ENCODE measurements around the gene TBC1D22A. TPM values are rescaled to one million over a fixed set of nuclear protein-coding genes. Genes with fewer than 3 reads are reported as not detected.

Gene TBC1D22A
- polyA plus RNA-seq, 1 donor (not counting 4 experiments of a cell fraction or from before 2014, with no cell fraction given), result 20.9 TPM

GRCh38 chr22:47159592-47159991, 397.1 kb downstream of the TBC1D22A start:
- peak; percentile 81 for FAIRE-seq
- no peak overlapping the region for H2AFZ ChIP-seq (ENCODE audit: control insufficient read depth, low read length)
- no peaks in the 10 kb centered on the region for H3K4me1 ChIP-seq (ENCODE audit: control insufficient read depth, extremely low read depth, insufficient read depth, low read length)
- H3K9me3 ChIP-seq (ENCODE audit: control insufficient read depth, low read depth, low read length), result no peaks in the 10 kb centered on the region
- dilution Hi-C loops (cut with MboI; ENCODE audit: extremely low pct_ligation_motif_present, low sequenced_read_pairs), result no loop called here
- H3K4me3 ChIP-seq (ENCODE audit: control insufficient read depth in 2 of 3, extremely low read depth in 1 of 3, insufficient read depth in 2 of 3, low read depth in 1 of 3, low read length in 3 of 3), result no peak overlapping the region
- no peak for DNase-seq (ENCODE audit: low read depth, low spot score)
- no peaks in the 10 kb centered on the region for H3K79me2 ChIP-seq (ENCODE audit: control insufficient read depth, insufficient read depth, low read length)
- no peak overlapping the region for H3K9ac ChIP-seq (ENCODE audit: control insufficient read depth, extremely low read depth, insufficient read depth, low read length)
- H4K20me1 ChIP-seq (ENCODE audit: control insufficient read depth, extremely low read depth, insufficient read depth, low read length), result no peaks in the 10 kb centered on the region
- no peak overlapping the region for H3K27ac ChIP-seq (ENCODE audit: control insufficient read depth, insufficient read depth, low read length)
- no peaks in the 10 kb centered on the region for H3K9me1 ChIP-seq (ENCODE audit: control insufficient read depth, extremely low read depth, insufficient read depth, low read length)
- TF ChIP-seq CTCF (optimal IDR thresholded peaks at IDR 0.05 in 1 of 3, IDR thresholded peaks at IDR 0.05 in 1 of 3, conservative IDR thresholded peaks at IDR 0.05 in 1 of 3; ENCODE audit: extremely low read depth in 1 of 3, insufficient read depth in 2 of 3, low read length in 3 of 3), result no peak
- TF ChIP-seq EZH2 (IDR thresholded peaks at IDR 0.05; ENCODE audit: low read length), result no peak
- peaks cover 3% of the 10 kb centered on the region in 2 experiments for H3K36me3 ChIP-seq (ENCODE audit: control insufficient read depth in 2 of 2, extremely low read depth in 1 of 2, insufficient read depth in 2 of 2, low read length in 2 of 2)
- no peaks in the 10 kb centered on the region for H3K27me3 ChIP-seq (ENCODE audit: control insufficient read depth, extremely low read depth, insufficient read depth, low read length)
- H3K4me2 ChIP-seq (ENCODE audit: control insufficient read depth, extremely low read depth, insufficient read depth, low read depth, low read length), result no peak overlapping the region

GRCh38 chr22:47160141-47160541, 397.7 kb downstream of the TBC1D22A start:
- H3K9ac ChIP-seq (ENCODE audit: control insufficient read depth, extremely low read depth, insufficient read depth, low read length), result no peak overlapping the region
- H3K9me3 ChIP-seq (ENCODE audit: control insufficient read depth, low read depth, low read length), result no peaks in the 10 kb centered on the region
- H3K4me1 ChIP-seq (ENCODE audit: control insufficient read depth, extremely low read depth, insufficient read depth, low read length), result no peaks in the 10 kb centered on the region
- H2AFZ ChIP-seq (ENCODE audit: control insufficient read depth, low read length), result no peak overlapping the region
- no peak overlapping the region for H3K4me3 ChIP-seq (ENCODE audit: control insufficient read depth in 2 of 3, extremely low read depth in 1 of 3, insufficient read depth in 2 of 3, low read depth in 1 of 3, low read length in 3 of 3)
- H3K9me1 ChIP-seq (ENCODE audit: control insufficient read depth, extremely low read depth, insufficient read depth, low read length), result no peaks in the 10 kb centered on the region
- no peaks in the 10 kb centered on the region for H3K79me2 ChIP-seq (ENCODE audit: control insufficient read depth, insufficient read depth, low read length)
- peaks cover 3% of the 10 kb centered on the region in 2 experiments for H3K36me3 ChIP-seq (ENCODE audit: control insufficient read depth in 2 of 2, extremely low read depth in 1 of 2, insufficient read depth in 2 of 2, low read length in 2 of 2)
- no peak overlapping the region for H3K4me2 ChIP-seq (ENCODE audit: control insufficient read depth, extremely low read depth, insufficient read depth, low read depth, low read length)
- H3K27ac ChIP-seq (ENCODE audit: control insufficient read depth, insufficient read depth, low read length), result no peak overlapping the region
- H4K20me1 ChIP-seq (ENCODE audit: control insufficient read depth, extremely low read depth, insufficient read depth, low read length), result no peaks in the 10 kb centered on the region
- dilution Hi-C loops (cut with MboI; ENCODE audit: extremely low pct_ligation_motif_present, low sequenced_read_pairs), result no loop called here
- DNase-seq (ENCODE audit: low read depth, low spot score) (no peak), FAIRE-seq (no peak)
- no peaks in the 10 kb centered on the region for H3K27me3 ChIP-seq (ENCODE audit: control insufficient read depth, extremely low read depth, insufficient read depth, low read length)
- TF ChIP-seq CTCF (optimal IDR thresholded peaks at IDR 0.05 in 1 of 3, IDR thresholded peaks at IDR 0.05 in 1 of 3, conservative IDR thresholded peaks at IDR 0.05 in 1 of 3; ENCODE audit: extremely low read depth in 1 of 3, insufficient read depth in 2 of 3, low read length in 3 of 3), result no peak
- TF ChIP-seq EZH2 (IDR thresholded peaks at IDR 0.05; ENCODE audit: low read length), result no peak

All from keratinocyte (primary cell).